ENCODE measurements around the gene ZFAND3.
"Not testable (repeated sequence)": the region's sequence is repeated elsewhere in the genome, so short reads cannot be mapped to it uniquely, and the experiment has no call there.

Gene ZFAND3

DNA sequence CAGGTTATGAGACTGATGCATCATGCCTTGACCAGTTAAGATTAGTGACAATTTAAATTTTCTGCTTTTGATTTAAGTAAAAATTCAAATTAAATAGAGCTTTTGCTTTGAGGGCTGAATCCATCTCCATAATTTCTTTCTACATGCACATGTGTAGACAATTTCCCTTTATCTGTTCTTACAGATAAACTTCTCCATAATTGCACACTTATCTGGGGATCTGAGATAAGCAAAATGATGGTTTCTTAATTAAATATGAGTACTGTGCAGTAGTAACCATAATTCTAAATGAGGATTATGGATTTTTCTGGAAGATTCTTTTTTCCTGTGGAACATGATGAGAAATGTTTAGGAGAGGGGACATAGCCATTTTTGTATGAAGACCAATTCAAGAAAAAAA lies 44.7 kb downstream of the ZFAND3 start:
- DNase-seq (ENCODE audit: low spot score) (no peak), FAIRE-seq (no peak)

DNA sequence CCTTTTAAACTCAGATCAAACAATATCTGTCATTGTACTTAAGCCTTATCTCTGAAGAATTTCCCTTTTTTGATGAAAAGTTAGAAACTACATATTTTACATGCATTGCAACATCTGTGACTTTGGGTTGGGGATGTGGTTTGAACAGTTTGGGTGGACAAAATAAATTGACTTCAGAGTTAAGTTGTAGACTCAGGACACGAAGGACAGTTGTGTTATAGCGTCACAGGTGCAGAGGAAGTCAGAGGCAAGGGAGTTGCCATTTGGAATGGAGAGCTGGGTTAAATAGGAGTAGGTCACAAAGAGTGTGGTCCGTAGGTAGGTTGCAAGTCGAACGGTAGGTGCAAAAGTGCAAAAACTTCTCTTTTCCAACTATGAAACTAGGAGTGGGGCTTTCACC lies 46.0 kb downstream of the ZFAND3 start:
- no peak for FAIRE-seq

DNA sequence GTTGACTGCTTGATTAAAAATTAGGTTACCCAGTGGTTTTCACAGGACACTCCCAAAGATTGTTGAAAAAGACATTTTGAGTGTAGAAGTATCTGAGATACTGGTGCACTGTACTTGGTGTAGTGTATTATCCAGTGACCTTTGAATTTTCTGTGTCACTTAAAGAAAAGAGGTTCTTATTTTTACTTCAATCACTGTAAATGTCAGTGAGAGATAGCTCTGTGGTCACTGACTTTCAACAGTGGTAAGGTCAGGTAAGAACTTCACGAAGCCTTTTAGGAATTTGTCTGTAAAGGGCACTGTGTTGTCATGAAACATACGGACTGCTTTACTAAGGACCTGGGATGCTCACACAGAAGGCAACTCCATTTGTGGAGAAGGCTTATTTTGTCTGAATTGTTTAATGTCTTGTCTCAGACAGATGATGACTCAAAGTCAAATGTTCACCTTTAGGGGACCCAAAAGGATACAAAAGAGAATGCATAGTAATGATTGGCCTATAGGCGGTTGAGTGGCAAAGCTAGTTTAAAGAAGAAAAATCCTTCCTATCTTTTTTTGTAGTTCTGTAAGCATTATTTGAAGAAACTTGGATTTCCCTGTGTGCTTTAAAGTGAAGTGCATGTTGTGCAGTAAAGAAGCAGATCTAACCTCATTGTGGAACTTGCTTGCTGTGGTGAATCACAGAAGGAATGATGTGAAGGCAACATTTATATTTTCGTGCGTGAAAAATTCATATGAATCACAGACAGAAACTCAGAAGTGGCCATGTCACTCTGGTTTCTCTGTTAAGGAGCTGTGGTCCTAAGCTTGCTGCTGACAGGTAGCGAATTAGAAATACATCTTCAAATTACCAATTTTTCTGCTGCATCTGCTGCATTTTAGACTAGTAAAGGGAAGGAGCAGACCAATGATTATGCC lies 47.3 kb downstream of the ZFAND3 start:
- DNase-seq (ENCODE audit: low spot score) (no peak), FAIRE-seq (no peak)

More for the DNA sequence above, 46.0 kb downstream of the ZFAND3 start:
- no peak for DNase-seq (ENCODE audit: low spot score)

DNA sequence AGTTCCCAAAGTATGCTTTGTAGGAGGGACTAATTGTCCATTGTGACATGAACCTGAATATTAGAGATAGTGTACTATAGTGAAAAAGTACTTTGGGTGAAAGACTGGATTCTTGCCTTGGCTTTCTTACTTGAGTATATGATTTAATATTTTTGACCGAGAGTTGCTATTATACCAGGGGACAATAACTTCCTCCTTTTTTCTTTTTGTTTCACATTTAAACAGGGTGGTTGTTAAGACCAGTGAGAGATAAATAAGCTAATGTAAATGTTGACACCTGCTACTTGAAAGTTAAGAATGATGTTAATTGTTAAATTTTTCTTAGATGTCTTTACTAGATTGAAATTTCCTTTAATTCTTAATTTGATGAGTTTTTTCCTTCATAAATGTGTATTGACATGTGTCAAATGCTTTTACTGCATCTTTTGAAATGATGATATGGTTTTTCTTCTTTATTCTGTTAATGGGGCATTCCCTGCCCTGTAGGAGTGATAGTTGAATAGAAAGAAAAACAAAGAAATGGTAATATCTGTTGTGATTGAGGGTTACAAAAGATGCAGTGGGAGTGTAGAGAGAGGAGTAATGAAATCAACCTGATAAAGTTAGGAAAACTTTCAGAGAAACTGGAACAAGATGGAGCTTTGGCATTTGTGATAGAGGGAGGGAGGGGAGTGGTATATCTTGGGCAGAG lies 48.4 kb downstream of the ZFAND3 start:
- DNase-seq (ENCODE audit: low spot score) (no peak), FAIRE-seq (no peak)

DNA sequence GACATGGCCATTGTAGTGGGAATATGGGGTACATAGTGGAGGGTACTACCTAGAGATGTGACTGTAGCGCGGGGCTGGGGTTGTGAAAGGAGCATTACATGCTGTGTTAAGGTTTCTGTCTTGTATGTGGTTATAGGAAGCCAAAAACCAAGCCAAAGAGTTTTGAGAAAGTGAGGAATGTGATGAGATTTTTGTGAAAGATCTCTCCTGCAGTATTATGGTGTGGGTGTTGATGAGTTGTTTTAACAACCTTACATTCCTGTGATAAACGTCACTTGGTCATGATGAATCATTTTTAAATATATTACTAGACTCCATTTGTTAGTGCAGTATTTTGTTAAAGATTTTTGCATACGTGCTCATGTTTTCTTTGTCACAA lies 48.9 kb downstream of the ZFAND3 start:
- DNase-seq (ENCODE audit: low spot score) (peak; percentile 22), FAIRE-seq (no peak)

DNA sequence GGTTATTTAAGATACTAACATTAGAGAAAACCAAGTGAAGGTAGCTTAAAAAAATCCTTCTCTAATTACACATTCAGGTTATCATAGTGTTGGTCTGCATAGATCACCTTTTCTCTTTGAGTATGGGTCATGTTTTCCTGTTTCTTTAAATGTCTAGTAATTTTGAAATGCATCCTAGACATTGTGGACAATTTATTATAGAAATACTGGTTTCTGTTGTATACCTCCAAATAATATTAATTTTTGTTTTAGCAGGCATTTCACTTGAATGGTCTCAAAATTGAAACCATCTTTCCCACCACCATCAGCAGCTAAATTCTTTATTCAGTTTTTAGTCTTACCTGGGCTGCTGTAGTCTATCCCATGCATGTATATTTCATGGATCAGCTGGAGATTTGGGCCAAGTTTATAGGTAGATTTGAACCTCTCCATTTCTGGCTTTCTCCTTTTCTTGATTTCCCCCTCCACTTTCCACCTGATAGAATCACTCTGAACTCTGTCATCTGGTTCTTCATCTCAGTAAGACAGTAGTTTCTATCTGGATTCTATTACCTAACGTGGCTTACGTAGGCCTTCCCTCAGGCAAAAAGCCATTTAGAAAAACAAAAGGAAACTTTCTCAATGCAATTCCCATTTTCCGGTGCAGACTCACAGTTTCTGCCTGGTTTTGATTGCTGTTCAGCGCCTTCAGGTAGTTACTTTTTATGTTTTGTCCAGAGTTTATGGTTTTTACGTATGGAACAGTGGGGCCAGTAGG lies 52.3 kb downstream of the ZFAND3 start:
- no peak for DNase-seq (ENCODE audit: low spot score)
- FAIRE-seq = no peak

DNA sequence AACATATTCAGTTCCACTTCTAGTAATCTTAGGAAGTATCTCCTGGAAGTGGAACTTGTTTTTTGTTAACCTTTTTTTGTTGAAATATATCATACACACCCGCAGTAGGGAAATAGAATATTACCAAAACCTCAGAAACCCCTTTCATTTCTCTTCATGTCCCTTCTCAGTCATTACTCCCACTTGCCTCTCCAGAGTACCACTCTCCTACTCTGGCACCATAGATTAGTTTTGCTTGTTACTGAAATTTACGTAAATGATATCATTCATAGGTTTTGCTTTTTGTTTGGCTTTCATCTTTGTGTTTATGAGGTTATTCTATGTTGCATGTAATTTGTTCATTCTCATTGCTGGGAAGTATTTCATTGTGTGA lies 52.8 kb downstream of the ZFAND3 start:
- FAIRE-seq = no peak
- no peak for DNase-seq (ENCODE audit: low spot score)

DNA sequence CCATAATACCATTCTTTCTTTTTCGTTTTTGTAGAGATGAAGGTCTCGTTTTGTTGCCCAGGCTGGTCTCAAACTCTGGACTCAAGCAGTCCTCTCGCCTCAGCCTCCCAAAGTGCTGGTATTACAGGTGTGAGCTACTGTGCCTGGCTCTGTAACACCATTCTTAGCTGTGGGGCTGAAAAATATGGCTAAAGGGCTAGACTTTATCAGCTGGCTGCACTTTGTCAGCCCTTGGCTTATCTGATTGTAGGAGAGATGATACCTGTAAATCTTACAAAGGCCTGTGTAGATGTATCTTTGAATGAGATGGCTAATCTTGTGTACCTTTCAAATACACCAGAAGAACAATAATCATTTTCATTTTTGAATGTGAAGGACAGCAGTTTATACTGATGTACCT lies 55.2 kb downstream of the ZFAND3 start:
- DNase-seq (ENCODE audit: low spot score) = no peak
- FAIRE-seq = no peak

DNA sequence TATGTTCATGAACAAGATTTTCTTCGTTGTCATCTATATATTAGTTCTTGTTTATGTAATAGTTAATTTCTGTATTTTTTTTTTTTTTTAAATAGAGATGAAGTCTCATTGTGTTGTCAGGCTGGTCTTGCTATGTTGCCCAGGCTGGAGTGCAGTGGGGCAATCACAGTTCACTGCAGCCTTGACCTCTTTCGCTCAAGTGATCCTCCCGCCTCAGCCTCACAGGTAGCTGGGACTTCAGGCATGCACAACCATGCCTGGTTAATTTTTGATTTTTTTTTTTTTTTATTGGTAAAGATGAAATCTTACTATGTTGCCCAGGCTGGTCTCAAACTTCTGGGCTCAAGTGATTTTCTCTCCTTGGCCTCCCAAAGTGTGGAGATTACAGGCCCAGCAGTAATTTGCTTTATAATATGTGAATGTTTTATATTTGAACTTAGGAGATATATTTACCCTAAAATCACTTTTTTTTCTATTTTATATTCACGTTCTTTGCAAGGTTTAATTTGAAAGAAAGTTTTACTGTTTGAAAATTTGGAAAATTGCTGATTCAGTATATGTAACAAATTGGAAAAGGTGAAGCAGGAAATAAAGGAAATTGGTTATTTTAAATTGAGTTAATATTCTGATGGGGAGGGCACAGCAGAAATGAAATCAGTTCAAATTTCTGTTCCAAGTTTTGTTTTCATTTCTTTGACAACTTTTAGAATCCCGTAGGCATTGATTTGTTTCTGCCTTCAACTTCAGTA lies 56.2 kb downstream of the ZFAND3 start:
- no peak for DNase-seq (ENCODE audit: low spot score)
- FAIRE-seq = no peak

DNA sequence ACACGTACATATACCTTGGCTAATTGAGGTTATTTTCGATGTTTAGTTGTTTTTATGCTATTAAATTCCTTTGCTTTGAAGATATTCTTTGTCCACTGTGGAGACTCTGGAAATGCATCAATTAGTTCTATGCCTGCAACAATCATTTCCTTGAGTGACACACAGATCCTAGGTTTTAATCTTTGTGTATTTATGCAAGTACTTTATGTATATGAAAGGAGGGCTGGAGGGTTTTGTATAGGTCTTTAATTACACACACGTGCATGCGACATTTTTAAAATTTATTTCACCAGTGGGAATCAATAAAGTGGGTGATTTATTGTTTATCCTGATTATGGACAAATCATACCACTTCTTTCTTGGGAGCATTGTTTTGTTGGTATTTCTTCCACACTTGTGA lies 57.3 kb downstream of the ZFAND3 start:
- DNase-seq (ENCODE audit: low spot score) (no peak), FAIRE-seq (no peak)

DNA sequence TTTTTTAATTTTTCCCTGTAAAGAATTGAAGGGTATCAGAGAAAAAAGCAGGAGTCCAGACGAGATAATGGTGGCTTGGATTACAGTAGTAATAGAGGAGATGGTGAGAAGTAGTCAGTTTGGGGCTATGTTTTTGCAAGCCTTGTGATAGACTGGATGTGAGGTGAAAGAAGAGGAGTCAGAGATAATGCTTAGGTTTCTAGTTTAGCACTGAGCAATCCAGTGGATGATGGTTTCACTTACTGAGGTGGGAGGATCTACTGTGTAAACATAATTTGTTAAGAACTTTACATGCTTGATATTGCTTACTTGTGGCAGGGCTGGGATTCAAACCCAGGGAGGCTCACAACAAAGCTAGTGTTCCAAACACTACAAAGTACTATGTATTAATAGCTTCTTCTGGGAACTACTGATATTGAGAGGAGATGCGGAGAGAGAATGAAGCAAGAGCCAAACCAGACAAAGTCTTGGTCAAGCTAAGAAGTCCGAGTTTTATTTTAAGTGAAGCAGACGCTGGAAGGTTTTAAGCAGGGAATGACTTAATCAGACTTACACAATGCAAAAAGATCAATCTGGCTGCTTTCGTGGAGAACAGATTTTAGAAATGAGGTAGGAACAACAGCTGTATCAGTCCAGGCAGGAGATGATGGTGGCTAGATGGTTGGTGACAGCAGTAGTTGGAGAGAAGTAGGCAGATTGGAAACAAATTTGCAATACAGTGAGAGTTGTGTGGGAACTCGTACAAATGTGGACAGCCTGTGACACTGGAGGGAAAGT lies 58.0 kb downstream of the ZFAND3 start:
- FAIRE-seq = no peak
- DNase-seq (ENCODE audit: low spot score) = no peak

DNA sequence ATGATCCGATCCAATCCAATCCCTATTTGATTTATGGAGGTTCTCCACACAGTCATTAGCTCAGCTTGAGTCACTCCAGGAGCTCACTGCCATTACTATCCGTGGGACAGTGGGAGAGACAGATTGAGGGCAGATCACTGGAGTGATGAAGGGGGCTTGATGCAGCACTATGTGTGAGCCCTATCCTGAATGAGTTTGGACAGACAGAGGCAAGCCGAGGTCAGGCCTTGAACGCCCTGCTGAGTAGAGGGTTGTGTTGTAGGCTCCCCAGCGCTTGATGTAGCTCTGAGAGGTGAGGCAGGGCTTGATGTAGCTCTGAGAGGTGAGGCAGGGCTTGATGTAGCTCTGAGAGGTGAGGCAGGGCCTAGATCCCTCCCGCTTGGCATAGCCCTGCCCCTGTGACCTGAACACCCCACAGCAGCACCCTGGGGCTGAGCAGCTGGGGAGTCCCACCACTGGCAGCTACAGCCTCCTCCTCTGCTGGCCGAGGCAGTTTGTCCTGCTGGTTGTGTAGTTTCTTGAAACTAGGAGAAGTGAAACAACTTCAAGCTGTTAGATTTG lies 58.7 kb downstream of the ZFAND3 start:
- FAIRE-seq = no peak
- no peak for DNase-seq (ENCODE audit: low spot score)

DNA sequence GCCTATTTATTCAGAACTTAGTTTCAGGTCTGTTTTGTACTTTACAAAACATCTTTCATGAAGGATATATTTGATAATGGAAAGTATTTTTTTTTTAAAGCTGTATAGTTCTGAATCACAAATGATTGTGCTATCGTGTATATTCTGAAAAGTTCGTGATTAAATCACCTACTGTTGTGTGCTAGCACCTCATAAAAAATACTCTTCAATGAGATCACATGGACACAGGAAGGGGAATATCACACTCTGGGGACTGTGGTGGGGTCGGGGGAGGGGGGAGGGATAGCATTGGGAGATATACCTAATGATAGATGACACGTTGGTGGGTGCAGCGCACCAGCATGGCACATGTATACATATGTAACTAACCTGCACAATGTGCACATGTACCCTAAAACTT lies 61.1 kb downstream of the ZFAND3 start:
- DNase-seq (ENCODE audit: low spot score); FAIRE-seq: not testable (repeated sequence)

DNA sequence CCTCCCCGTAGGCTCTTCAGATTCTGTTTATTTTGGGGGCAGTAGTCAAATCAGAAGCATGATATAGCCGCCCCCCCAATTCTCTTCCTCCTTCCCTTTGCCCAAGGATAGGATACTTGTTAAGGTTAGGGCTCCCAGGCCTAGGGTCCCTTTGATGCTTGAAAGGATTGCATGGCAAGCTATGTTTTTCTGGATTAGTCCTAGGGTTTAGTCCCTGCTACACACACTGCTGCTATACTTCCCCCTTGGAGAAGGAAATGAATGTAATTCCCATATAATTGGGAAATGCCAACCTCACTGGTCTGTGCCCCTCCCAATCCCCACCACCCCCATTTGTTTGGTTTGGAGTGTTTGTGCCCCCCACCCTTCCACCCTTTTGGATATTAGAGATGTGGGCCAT lies 62.8 kb downstream of the ZFAND3 start:
- no peak for FAIRE-seq

DNA sequence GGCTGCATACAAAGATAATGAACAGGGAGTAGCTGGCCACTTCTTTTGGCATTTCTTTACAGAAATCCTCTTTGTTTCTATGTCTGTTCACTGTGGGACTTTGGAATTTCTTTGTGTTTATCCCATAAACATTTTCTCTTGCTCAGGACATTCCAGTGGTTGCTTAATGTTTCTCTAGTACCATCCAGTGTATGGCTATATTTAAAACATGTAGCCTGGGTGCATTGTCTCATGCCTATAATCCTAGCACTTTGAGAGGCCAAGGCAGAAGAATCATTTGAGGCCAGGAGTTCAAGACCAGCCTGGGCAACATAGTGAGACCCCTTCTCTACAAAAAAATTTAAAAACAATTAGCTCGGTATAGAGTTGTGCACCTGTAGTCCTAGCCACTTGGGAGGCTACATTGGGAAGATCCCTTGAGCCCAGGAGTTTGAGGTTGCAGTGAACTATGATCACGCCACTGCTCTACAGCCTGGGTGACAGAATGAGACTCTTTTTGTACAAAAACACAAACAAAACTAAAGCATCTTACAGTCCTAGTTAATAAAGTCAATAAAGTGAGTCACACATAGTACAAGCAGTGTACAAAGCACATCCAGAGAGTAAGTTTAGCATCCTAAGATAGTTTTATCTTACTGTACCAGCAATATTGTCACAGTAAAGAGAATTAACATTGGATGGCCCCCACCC lies 63.3 kb downstream of the ZFAND3 start:
- DNase-seq (ENCODE audit: low spot score) (no peak), FAIRE-seq (no peak)

More for the DNA sequence above, 62.8 kb downstream of the ZFAND3 start:
- no peak for DNase-seq (ENCODE audit: low spot score)

DNA sequence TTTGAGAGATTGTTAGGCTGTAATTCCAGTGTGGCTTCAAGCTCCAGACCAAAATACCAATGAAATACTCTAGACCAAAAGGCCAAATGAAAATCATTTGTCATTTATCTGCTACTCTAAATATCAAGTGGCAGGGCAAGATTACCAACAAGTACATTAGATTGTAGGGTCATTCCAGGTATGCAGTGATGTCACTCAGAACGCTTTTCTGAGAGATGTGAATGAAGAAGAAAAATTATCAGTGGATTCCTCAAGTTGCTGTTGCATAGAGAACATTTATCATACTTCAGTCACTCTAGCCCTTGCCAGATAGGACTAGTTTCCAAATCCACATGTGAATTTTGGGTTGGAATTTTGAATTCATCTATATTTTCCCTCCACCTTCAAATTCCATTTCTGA lies 65.0 kb downstream of the ZFAND3 start:
- FAIRE-seq (no peak), DNase-seq (ENCODE audit: low spot score) (no peak)

DNA sequence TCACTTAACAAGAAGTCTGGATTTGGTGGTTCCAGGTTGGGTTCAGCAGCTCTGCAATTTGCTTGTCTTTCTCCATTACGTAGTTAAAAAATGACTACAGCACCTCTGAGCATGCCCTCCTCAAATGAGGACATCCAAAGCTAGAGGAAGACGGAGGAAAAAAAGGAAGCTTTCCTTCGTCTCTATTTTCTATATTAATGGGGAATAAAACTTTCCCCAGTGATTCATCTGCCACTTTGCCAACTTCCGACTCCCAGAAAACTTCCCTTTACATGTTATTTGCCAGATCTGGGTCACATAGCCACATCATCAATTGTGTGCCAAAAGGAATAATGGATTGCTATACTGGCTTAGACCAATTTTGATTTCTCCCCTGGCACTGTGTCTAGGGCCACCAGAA lies 69.5 kb downstream of the ZFAND3 start:
- no peak for FAIRE-seq
- no peak for DNase-seq (ENCODE audit: low spot score)

DNA sequence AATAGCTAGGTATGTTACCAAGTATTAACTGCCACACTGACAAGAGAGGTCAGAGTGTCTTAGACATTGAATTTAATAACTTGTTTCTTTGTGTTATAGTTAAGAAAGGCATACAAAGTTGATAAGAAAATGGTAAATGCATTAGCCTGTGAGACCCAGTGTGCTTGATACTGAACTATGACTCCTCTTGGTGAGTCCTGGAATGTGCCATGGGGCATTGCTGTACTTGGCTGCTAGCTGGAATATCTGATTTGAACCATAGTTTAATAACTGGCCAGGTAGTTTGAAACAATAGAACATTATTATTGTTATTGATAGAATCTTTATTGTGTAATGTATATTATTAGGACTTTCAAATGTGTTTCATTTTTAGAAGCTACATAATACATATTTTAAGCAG lies 70.0 kb downstream of the ZFAND3 start:
- FAIRE-seq = no peak
- no peak for DNase-seq (ENCODE audit: low spot score)

DNA sequence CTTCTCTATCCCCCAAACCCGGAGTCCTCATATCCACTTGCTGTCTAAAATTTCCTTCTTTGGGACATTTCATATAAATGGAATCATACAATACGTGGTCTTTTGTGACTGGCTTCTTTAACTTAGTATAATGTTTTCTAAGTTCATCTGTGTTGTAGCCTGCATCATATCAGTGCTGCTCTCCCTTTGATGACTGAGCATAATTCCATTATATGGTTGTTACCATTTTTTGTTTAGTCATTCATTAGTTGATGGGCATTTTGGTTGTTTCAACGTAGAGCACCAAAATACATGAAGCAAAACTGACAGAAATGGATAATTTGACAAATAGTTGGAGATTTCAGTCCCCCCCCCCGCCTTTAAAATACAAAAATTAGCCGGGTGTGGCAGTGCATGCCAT lies 71.5 kb downstream of the ZFAND3 start:
- DNase-seq (ENCODE audit: low spot score) (no peak), FAIRE-seq (no peak)

DNA sequence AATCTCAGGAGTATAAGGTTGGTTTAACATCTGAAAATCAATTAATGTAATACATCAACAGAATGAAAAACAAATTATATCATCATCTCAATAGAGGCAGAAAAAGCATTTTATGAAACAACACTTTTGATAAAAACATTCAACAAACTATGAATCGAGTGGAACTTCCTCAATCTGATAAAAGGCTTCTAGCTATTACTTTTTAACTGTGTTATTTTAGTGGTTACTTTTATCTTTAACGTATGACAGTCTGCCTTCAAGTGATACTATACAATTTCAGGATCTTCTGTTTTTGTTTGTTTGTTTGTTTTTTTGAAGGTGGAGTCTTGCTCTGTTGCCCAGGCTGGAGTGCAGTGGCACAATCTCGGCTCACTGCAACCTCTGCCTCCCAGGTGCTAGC lies 73.7 kb downstream of the ZFAND3 start:
- FAIRE-seq (no peak), DNase-seq (ENCODE audit: low spot score) (no peak)

Data from urothelium cell line (cell line).